ENCODE results near the gene LAMA3.

Gene LAMA3

DNA sequence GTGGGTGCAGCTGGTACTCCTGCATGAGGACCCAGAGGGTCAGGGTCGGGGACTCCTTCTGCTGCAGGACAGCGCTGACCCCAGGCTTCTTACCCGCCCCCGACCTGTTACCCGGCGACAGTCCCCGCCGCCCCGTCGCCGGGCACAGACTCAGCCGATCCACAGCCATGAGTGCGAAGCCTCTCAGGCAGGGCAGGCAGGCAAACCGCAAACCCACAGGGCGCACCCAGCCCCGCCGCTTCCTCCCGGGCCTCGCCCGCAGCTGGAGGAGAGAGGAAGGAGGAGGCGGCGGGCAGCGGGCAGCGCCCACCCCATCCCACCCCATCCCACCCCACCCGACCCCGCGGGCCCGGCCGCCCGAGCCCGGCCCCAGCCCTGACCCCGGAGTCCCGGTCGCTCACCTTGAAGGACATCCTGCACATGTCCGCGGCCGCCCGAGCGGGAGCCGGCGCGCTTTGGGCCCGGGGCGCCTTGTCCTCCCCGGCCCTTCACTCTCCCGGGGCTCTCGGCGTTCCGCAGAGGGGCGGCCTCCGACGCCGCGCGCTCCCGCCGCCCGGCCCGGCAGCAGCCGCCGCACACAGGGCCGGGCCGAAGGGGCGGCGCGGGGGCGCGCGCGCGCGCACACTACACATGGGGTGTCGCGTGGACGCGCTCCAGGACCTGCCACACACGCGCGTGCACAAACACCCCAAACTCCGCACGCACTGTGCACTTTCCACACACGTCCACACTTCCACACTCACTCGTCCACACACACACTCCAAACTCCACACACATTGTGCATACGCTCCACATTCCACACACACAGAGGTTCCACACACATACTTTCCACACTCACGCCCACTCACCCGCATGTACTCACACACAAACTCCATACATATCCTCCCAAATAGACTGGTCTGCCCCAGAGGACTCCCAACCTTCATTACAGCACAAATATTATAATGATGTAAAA is 26.7 kb upstream of the LAMA3 start, which contains the start of gene ANKRD29 (continued):
- no peak for TF ChIP-seq ZNF138 (tag by site-specific recombination; IDR thresholded peaks at IDR 0.05; ENCODE audit: borderline replicate concordance)
- no peak for TF ChIP-seq ZFP3 (tag by site-specific recombination; IDR thresholded peaks at IDR 0.05; ENCODE audit: low read depth)
- TF ChIP-seq KLF9 (tag by site-specific recombination; IDR thresholded peaks at IDR 0.05; ENCODE audit: low read depth): peak; percentile 89
- TF ChIP-seq KLF16 (tag by site-specific recombination; IDR thresholded peaks at IDR 0.05): peak; percentile 91
- TF ChIP-seq, protein P1, sequence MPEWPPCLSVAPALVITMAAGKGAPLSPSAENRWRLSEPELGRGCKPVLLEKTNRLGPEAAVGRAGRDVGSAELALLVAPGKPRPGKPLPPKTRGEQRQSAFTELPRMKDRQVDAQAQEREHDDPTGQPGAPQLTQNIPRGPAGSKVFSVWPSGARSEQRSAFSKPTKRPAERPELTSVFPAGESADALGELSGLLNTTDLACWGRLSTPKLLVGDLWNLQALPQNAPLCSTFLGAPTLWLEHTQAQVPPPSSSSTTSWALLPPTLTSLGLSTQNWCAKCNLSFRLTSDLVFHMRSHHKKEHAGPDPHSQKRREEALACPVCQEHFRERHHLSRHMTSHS (tag by site-specific recombination; IDR thresholded peaks at IDR 0.05): no peak
- peak; percentile 65; the same call in 1 of the 2 replicates for TF ChIP-seq ZNF2 (tag by site-specific recombination; IDR thresholded peaks at IDR 0.05)
- no peak for TF ChIP-seq ZNF830 (tag by site-specific recombination; IDR thresholded peaks at IDR 0.05; ENCODE audit: low read depth)
- TF ChIP-seq, protein P2, sequence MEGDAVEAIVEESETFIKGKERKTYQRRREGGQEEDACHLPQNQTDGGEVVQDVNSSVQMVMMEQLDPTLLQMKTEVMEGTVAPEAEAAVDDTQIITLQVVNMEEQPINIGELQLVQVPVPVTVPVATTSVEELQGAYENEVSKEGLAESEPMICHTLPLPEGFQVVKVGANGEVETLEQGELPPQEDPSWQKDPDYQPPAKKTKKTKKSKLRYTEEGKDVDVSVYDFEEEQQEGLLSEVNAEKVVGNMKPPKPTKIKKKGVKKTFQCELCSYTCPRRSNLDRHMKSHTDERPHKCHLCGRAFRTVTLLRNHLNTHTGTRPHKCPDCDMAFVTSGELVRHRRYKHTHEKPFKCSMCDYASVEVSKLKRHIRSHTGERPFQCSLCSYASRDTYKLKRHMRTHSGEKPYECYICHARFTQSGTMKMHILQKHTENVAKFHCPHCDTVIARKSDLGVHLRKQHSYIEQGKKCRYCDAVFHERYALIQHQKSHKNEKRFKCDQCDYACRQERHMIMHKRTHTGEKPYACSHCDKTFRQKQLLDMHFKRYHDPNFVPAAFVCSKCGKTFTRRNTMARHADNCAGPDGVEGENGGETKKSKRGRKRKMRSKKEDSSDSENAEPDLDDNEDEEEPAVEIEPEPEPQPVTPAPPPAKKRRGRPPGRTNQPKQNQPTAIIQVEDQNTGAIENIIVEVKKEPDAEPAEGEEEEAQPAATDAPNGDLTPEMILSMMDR (tag by site-specific recombination; IDR thresholded peaks at IDR 0.05): peak; percentile 30; the same call in 1 of the 2 replicates
- no peak for TF ChIP-seq GLI4 (tag by site-specific recombination; IDR thresholded peaks at IDR 0.05)
- TF ChIP-seq, protein P3, sequence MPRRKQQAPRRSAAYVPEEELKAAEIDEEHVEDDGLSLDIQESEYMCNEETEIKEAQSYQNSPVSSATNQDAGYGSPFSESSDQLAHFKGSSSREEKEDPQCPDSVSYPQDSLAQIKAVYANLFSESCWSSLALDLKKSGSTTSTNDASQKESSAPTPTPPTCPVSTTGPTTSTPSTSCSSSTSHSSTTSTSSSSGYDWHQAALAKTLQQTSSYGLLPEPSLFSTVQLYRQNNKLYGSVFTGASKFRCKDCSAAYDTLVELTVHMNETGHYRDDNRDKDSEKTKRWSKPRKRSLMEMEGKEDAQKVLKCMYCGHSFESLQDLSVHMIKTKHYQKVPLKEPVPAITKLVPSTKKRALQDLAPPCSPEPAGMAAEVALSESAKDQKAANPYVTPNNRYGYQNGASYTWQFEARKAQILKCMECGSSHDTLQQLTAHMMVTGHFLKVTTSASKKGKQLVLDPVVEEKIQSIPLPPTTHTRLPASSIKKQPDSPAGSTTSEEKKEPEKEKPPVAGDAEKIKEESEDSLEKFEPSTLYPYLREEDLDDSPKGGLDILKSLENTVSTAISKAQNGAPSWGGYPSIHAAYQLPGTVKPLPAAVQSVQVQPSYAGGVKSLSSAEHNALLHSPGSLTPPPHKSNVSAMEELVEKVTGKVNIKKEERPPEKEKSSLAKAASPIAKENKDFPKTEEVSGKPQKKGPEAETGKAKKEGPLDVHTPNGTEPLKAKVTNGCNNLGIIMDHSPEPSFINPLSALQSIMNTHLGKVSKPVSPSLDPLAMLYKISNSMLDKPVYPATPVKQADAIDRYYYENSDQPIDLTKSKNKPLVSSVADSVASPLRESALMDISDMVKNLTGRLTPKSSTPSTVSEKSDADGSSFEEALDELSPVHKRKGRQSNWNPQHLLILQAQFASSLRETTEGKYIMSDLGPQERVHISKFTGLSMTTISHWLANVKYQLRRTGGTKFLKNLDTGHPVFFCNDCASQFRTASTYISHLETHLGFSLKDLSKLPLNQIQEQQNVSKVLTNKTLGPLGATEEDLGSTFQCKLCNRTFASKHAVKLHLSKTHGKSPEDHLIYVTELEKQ (tag by site-specific recombination; IDR thresholded peaks at IDR 0.05; ENCODE audit: borderline replicate concordance): no peak
- TF ChIP-seq, protein P4, sequence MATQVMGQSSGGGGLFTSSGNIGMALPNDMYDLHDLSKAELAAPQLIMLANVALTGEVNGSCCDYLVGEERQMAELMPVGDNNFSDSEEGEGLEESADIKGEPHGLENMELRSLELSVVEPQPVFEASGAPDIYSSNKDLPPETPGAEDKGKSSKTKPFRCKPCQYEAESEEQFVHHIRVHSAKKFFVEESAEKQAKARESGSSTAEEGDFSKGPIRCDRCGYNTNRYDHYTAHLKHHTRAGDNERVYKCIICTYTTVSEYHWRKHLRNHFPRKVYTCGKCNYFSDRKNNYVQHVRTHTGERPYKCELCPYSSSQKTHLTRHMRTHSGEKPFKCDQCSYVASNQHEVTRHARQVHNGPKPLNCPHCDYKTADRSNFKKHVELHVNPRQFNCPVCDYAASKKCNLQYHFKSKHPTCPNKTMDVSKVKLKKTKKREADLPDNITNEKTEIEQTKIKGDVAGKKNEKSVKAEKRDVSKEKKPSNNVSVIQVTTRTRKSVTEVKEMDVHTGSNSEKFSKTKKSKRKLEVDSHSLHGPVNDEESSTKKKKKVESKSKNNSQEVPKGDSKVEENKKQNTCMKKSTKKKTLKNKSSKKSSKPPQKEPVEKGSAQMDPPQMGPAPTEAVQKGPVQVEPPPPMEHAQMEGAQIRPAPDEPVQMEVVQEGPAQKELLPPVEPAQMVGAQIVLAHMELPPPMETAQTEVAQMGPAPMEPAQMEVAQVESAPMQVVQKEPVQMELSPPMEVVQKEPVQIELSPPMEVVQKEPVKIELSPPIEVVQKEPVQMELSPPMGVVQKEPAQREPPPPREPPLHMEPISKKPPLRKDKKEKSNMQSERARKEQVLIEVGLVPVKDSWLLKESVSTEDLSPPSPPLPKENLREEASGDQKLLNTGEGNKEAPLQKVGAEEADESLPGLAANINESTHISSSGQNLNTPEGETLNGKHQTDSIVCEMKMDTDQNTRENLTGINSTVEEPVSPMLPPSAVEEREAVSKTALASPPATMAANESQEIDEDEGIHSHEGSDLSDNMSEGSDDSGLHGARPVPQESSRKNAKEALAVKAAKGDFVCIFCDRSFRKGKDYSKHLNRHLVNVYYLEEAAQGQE (tag by site-specific recombination; IDR thresholded peaks at IDR 0.05): no peak
- no peak for TF ChIP-seq ZNF561 (tag by site-specific recombination; IDR thresholded peaks at IDR 0.05; ENCODE audit: borderline replicate concordance)
- TF ChIP-seq SCRT2 (tag by site-specific recombination; IDR thresholded peaks at IDR 0.05): peak; percentile 46
- no peak for TF ChIP-seq ZNF354C (tag by site-specific recombination; IDR thresholded peaks at IDR 0.05; ENCODE audit: borderline replicate concordance, low read depth)
- no peak for TF ChIP-seq GFI1B (tag by site-specific recombination; IDR thresholded peaks at IDR 0.05)
- TF ChIP-seq ZNF514 (tag by site-specific recombination; IDR thresholded peaks at IDR 0.05): no peak
- TF ChIP-seq ZBTB48 (tag by site-specific recombination; IDR thresholded peaks at IDR 0.05): no peak
- TF ChIP-seq YY2 (tag by site-specific recombination; IDR thresholded peaks at IDR 0.05): no peak; the same call in 1 of the 2 replicates
- no peak for TF ChIP-seq ZNF10 (tag by site-specific recombination; IDR thresholded peaks at IDR 0.05)
- 0 out of 2 replicates have a peak, but pooled peaks have one; percentile 34 for TF ChIP-seq ZNF302 (tag by site-specific recombination; IDR thresholded peaks at IDR 0.05; ENCODE audit: low read depth)
- TF ChIP-seq ZNF777 (tag by site-specific recombination; IDR thresholded peaks at IDR 0.05; ENCODE audit: borderline replicate concordance): peak; percentile 93; the same call in 1 of the 2 replicates
- TF ChIP-seq ZNF311 (tag by site-specific recombination; IDR thresholded peaks at IDR 0.05; ENCODE audit: borderline replicate concordance): no peak
- TF ChIP-seq, protein P5, sequence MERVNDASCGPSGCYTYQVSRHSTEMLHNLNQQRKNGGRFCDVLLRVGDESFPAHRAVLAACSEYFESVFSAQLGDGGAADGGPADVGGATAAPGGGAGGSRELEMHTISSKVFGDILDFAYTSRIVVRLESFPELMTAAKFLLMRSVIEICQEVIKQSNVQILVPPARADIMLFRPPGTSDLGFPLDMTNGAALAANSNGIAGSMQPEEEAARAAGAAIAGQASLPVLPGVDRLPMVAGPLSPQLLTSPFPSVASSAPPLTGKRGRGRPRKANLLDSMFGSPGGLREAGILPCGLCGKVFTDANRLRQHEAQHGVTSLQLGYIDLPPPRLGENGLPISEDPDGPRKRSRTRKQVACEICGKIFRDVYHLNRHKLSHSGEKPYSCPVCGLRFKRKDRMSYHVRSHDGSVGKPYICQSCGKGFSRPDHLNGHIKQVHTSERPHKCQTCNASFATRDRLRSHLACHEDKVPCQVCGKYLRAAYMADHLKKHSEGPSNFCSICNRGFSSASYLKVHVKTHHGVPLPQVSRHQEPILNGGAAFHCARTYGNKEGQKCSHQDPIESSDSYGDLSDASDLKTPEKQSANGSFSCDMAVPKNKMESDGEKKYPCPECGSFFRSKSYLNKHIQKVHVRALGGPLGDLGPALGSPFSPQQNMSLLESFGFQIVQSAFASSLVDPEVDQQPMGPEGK (tag by site-specific recombination; IDR thresholded peaks at IDR 0.05): peak; percentile 41
- TF ChIP-seq ZNF169 (tag by site-specific recombination; IDR thresholded peaks at IDR 0.05): no peak
- TF ChIP-seq GLI2 (tag by site-specific recombination; IDR thresholded peaks at IDR 0.05; ENCODE audit: borderline replicate concordance, low read depth): no peak
- no peak for TF ChIP-seq ZNF19 (tag by site-specific recombination; IDR thresholded peaks at IDR 0.05; ENCODE audit: low read depth)
- TF ChIP-seq KLF10 (tag by site-specific recombination; IDR thresholded peaks at IDR 0.05): no peak
